A549 treated with GW870086 at 1 μM for 4 hours (cell line): ENCODE measurements around the gene ITPK1. TPM values are rescaled to one million over a fixed set of nuclear protein-coding genes. Genes with fewer than 3 reads are reported as not detected.

Source experiments
- total RNA-seq: library from RNA; stranded (reverse); fragments of 200-300 nt; extraction: Qiagen RNA extraction; gene quantifications from 5 replicates; pipeline ENCODE4 v1.2.3, GENCODE V29; 2022; ENCODE audit warnings: low read depth

The ITPK1 gene
- 52.0 to 65.5 TPM (median 59.8 TPM) in 5 replicates for total RNA-seq

GRCh38 chr14:93115821-93116675 is at the start of gene ITPK1:
Gene ITPK1, minus strand, starts transcription at chr14:93115925. Its CDS starts 762 bp downstream, at chr14:93115163.

DNA sequence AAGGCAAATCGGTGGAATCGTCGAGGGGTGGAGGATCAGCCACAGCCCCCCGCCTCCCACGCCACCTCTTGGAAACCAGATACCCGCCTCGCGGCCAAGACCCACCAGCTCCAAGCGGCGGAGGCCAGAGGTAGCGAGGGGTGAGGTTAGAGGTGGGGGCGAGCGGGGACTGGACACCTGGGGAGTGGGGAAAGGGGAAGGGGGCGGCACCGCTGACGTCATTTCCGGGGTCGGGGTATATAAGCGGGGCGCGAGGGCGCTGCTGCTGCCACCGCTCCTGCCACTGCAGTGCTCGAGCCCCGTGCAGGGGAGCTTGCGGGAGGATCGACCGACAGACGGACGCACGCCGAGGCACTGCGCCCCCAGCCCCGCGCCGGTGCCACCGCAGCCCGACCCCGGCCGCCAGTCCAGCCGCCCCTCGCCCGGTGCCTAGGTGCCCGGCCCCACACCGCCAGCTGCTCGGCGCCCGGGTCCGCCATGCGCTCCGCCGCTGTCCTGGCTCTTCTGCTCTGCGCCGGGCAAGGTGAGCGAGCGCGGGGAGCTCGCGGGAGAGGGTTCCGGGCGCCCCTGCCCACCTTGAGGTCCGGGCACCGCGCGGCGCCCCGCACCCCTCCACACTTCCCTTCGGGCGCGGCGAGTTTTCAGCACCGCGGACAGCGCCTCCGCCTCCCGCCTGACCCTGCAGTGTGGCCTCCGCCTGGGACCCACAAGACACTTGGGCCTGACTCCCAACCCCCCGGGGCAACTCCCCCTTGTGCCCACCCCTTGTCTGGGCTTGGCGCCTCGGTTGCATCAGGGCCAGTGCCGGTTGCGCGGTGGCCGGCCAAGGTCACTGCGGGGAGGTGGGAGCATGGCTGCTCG is 192.6 kb downstream of the ITPK1 start, which contains the start of gene CHGA:
Gene CHGA, plus strand, starts transcription at position 268 of the 861 bp plus-strand sequence. Its CDS starts 210 bp downstream, at position 478.

Other genes with a start within 250 kb of the ITPK1 start
- 1.3 to 1.8 TPM (median 1.7 TPM) in 5 replicates for gene CHGA, start 192.8 kb downstream of the ITPK1 start, total RNA-seq
- 11.2 to 14.9 TPM (median 13.7 TPM) in 5 replicates for gene MOAP1, start 69.0 kb upstream of the ITPK1 start, total RNA-seq
- 32.3 to 37.8 TPM (median 34.7 TPM) in 5 replicates for gene LYSET, start 69.4 kb upstream of the ITPK1 start, total RNA-seq
- gene GON7, start 91.1 kb upstream of the ITPK1 start, total RNA-seq = 13.2 to 18.3 TPM (median 15.4 TPM) in 5 replicates
- 23.5 to 29.4 TPM (median 25.3 TPM) in 5 replicates for gene UBR7, start 91.3 kb upstream of the ITPK1 start, total RNA-seq
- gene BTBD7, start 217.1 kb upstream of the ITPK1 start, total RNA-seq = 8.9 to 13.1 TPM (median 11.6 TPM) in 5 replicates
- gene COX8C, start 231.3 kb upstream of the ITPK1 start, total RNA-seq = not detected in 5 replicates